Inferior parietal cortex (tissue), 1 donor: ENCODE results near the gene CDC42.

Experiments
- DNase-seq: peaks from one replicate; pipeline ENCODE4 v3.0.0-alpha.2; 2016; ENCODE audit errors: extremely low spot score

CDC42 gene

DNA sequence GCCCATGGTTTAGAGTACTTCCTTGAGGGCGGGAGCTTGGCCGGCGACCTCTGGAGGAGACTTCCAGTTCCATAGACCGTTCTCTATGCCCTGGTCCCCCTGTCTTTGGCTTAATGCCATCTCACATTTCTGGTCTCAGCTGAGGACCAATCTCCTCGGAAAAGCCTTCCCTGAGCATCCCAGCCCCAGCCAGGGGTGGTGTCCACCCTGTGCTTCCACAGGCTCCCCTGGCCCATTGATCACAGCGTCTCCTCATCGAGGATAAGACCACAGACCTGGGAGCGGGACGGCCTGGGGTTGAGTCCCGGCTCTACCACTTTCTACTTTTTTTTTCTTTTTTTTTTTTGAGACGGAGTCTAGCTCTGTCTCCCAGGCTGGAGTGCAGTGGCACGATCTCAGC, 75.9 kb downstream of the CDC42 start:
- DNase-seq = no peak

DNA sequence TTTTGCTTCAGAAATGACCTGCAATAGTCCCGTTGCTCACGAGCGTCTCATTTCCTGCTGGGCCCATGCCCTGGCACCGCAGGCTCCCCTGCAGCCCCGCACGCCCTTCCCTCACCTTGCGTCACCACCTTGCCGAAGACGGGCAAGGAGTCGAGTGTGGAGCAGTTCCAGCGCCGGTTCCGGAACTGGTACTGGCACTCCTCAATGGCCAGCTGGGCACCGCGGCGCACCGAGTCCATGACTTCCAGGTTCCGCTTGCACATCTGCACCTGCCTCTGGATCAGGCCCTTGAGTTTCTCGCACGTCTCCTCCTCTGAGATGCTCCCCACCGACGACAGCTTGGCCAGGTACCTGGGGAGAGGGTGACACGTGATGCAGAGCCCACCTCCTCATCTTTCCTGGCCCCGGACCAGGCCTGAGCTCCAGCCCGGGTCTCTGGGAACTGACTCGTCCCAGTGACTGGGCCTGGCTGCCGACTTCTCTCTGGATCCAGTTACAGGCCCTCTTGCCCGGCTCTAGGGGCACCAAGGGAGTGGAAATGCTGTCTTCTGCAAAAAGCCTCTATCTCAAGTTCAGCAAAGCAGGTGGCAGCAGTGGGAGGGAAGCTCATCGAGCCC, 77.1 kb downstream of the CDC42 start:
- no peak for DNase-seq

DNA sequence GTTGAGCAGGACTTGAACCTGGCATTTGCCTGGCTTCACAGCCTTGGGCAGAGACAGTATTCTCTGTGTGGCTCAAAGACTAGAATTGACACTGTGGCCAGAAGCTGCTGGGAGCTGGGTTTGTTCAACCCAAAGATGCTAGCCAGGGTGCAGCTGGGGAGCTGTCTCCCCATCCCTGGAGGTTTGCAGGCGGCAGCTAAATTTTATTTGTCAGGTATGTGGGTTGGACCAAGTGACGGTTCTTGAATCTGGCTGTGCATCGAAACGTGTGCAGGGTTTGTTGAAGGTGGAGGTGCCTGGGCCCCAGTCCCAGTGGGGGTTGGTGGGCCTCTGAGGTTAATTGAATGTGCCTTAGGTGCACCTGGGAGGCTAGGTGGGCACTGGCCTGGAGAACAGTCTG, 78.6 kb downstream of the CDC42 start:
- no peak for DNase-seq

DNA sequence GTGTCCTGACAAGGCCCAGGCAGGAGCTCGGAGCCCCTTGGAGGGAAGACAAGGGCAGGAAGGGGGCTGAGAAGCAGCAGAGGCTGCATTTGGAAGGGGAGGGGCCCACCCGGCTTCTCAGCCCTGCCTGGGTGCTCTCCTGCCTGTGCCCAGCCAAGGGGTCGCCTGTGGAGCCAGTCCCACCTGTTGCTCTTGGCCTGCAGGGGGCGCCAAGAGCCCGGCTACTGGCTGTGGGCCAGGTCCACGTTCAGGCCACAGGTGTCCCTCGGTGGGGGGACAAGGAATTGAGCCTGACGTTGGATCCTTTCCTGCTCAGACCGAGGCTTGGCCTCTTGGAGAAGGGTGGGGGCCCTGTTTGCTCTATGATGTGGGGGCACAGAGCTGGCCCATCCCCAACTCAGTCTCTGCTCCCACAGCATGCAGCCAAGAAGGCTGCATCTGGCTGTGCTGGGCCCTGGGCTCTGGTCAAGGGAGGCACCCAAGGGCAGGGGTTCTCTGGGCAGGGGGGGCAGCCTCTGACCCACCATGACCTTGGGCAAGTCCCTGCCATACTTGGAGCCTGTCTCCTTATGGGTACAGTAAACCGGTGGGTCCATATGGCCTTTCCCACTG, 79.5 kb downstream of the CDC42 start:
- no peak for DNase-seq

GRCh38 chr1:22132517-22133235, 80.2 kb downstream of the CDC42 start:
- no peak for DNase-seq

GRCh38 chr1:22133247-22133930, 80.9 kb downstream of the CDC42 start:
- DNase-seq = no peak

DNA sequence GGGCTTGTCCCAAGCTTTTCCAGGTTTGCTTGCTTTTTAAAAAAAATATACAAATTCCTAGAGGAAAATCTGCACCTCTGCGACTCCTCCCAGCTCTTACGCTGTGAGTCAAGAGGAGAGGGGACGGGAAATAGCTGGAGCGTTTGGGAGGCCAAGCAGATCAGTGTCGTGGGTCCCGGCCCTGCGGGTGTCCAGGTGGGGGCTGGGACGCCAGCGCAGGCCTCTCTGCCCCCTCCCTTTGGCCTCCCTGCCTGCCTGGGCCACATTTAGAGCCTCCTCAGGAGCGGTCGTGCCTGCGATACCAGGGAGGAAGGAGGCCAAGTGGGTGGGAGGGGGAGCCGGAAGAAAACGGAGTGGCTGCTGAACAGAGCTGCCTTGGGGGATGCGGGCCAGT, 81.4 kb downstream of the CDC42 start:
- DNase-seq = no peak

DNA sequence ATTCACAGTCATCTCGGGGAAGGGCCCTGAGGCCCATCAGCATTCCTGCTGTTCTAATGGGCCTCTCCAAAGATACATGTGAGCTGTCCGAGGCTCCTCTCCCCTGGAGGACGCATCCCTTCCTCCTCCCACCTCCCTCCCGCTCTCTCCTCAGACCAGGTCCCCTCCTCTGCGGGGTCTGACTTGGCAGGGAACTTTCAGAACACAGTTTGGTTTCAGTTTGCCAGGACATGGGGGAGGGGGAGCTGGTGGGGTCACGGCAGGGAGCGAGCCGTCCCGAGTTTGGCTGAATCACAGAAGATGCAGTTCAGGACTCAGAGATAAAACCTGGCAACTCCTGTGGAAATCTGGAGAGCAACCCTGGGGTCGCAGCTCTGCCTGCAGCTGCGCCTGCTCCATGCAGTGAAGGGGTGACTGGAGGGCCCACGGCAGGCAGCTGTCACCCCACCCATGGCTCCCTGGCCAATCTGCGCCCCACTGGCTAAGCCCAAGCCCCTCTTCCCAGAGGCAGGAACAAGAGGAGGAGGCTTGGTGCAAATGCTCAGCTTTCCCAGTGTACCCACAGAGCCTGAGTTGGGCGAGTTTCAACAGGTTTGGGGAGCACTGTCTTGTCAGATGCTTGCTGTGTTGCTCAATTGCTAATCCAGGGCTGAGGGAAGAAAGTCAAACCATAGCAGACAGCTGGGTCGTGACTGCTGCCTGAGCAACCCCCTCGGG, 84.7 kb downstream of the CDC42 start:
- no peak for DNase-seq

DNA sequence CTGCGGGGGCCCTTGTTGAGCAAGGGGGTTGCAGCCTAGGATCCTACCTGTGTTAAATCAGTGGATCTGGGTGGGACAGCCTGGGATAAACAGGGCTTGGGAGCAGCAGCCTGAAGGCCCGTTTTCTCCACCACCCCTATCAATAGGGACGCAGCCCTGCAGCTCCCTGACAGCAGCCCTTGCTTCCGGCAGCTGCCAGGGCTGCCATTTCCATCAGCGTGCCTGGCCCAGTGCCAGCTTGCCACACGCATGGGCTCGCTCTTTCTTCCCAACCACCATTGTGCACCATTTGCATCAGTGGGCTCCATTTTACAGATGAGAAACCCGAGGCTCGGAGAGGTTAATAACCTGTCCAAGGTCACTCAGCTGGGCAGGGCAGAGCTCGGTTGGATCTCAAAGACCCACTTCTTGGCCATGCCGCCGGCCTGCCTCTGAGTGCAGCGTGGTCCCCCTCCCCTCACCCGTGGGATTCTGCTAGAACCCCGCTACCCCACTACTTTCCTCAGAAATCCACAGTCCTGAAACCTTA, 86.6 kb downstream of the CDC42 start:
- no peak for DNase-seq

DNA sequence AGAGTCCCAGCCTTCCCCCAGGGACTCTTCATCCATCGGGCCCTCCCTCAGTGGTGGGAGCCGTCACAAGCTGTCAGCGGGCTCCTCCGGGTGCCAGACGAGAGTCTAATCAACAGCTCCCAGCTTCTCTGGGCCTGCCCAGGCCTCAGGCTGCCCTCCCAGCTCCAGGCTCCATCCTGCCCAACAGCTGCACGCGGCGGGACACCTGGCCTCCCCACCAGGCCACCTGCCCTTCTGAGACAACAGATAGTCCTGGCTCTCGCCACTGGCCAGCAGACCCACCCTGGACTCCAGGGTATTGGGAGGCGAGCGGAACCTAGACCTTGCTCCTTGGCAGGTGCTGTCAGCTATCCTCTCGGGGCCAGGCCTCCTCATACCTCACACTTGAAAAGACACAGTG, 87.3 kb downstream of the CDC42 start:
- no peak for DNase-seq
